HG02610 (cell line): ENCODE measurements around the gene TSPOAP1.

ENCODE experiments used
- ATAC-seq: cut with Tn5 transposase; IDR thresholded peaks from one replicate; pipeline ENCODE4 v1.9.1; 2021; ENCODE audit warnings: mild to moderate bottlenecking, moderate library complexity; ENCODE audit not compliant: unreplicated experiment

The TSPOAP1 gene

DNA sequence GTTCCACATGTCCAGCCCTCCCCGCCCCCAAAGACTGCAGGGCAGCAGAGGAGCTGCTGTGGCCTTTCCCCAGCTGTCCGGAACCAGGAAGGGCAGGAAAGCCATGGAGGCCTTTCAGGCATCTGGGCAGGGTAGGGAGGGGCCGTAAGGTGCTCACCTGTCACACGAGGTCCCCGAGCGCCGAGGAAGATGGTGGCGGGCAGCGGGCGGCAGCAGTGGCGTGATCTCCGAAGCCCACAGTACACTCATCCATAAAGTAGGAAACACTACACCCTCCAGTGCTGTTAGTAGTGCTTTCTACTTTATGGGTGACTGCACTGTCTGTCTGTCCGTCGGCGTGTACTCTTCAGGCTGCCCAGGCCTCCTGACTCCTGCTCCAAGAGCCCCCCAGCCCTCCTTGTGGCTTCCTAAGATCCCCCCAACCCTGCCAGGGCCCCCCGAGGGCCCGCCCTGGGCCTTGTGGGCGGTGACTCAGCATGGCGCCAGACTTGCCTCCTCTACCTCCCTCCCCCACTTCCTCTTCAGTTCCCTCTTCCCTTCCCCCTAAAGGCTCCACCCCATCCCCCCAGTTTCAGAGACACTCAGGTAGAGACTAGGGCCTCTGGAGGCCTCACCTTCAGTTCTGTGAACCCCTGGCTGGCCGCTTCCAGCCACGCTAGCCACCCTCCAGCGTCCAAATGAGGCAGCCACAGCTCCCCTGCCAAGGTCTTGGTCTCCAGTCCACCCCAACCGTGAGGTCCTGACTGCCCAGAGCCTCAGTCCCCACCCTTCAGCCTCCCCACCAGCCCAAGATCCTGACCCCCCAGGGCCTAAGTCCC lies 2.6 kb upstream of the TSPOAP1 start:
- no peak for ATAC-seq

DNA sequence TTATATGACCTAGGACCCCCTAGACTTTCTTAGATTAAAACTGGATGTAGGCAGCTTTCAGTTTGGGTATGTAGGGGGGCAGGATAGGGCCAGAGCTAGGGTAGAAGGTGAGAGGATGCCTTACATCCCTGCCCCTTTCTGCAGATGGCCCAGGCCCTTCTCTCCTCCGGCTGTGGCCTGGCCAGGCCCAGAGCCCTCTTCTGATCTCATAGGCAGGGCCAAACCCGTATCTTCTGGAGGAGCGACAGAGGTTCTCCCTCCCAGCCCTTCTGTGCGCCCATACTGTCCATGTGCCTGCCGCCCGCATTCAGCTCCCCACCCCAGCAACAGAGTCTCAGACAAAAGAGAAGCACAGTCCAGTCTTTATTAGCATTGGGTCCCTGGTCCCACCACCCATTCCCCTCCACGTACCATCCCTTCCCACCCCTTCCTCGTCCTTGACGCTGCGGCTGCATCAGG lies 2.0 kb upstream of the TSPOAP1 start:
- no peak for ATAC-seq

DNA sequence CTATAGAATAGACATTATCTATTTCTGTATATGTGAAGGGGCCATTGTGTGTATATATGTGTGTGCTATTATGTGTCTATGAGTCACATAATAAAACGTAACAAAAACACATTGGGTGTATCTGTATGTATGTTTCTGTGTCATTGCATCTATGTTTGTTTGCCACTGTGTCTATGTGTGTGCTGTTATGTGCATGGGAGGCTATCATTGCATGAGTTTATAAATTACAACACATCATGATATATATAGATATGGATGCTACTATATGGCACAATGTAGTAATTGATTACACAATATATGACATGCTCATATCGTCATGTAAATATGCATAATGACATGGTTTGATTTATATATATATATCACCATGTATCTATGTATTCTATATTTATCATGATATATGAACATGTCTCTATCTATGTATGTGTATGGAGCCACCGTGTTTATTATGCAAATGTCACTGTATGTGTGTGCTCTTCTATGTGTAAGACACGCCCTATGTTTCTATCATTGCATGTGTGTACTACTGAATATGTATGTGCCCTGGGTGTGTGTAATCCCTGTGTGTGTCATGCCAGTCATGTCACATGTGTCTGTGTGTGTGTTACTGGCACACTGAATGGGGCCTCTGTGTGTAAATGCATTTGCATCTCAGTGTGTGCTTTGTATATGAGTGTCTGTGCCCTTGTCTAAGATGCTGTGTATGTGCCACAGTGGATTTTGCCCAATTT lies 1.4 kb upstream of the TSPOAP1 start:
- ATAC-seq: peak; percentile 18

DNA sequence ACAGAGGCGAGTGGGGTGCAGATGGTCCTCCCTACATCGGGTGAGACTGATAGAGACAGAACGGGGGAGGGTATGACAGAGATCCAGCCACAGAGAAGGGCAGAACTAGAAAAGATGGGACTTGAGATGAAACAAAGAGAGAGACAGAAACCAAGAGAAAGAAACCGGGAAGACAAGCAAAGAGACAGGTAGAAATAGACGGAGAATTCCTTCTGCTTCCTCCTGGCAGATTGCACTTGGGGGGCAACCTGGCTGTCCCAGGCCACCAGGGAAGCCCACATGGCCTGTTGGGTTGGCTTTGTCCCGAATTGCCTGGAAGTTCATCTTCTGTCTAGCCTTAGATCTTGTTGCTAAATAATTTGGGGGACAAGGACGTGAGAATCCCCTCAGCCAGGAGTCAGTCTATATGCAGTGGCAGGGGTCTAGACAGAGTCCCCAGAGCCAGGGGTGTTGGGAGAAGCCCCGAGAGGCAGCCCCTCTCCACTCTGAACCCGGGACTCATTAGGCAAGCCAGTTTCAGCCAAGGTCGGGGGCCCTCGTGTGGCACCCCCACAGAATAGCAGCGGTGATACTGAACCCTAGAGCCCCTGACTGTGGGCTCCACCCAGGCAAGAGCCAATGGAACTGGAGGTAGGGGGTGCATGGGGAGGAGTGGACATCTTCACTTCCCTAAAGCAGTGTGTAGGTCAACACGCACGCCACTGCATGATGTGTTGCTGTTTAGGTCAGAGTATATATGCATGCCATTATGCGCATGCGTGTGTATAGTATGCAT lies 627 bp upstream of the TSPOAP1 start:
- ATAC-seq: peak; percentile 47

DNA sequence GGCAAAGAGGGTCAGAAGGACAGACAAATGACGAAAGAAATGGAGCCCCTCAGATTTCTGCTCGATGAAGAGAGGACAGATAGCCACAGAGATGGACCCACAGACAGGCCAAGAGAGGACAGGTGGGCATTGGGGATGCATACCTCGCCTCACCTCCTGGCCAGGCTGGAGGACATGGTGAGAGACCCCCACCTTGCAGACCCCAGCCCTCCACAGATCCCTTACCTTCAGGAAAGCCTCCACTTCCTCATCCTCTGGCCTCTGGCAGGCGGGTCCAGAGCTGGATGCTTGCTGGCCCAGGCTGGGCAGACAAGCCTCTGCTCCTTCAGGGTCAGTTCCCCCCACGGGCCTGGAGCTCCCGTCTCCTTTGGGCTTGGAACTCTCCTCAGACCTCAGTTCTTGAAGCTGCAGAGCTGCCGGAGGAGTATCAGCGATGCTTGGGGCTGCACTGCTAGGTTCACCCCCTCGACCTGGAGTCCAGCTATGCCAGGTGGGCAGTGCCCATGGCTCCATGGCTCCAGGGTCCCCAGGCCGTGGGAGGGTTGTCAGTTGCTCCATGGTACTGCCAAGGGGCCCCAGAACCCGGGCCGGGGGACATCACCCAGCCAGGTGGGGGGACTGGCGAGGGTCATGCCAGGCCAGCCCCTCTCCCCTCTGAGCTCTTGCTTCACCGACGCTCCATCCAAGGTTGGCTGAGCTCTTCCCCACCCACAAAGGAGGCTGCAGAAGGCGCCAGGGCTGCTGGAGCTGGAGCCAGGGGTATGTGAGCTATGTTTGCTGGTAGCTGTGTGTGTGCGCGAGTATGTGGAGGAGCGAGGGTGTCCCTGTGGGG lies 1.0 kb downstream of the TSPOAP1 start:
- no peak for ATAC-seq

DNA sequence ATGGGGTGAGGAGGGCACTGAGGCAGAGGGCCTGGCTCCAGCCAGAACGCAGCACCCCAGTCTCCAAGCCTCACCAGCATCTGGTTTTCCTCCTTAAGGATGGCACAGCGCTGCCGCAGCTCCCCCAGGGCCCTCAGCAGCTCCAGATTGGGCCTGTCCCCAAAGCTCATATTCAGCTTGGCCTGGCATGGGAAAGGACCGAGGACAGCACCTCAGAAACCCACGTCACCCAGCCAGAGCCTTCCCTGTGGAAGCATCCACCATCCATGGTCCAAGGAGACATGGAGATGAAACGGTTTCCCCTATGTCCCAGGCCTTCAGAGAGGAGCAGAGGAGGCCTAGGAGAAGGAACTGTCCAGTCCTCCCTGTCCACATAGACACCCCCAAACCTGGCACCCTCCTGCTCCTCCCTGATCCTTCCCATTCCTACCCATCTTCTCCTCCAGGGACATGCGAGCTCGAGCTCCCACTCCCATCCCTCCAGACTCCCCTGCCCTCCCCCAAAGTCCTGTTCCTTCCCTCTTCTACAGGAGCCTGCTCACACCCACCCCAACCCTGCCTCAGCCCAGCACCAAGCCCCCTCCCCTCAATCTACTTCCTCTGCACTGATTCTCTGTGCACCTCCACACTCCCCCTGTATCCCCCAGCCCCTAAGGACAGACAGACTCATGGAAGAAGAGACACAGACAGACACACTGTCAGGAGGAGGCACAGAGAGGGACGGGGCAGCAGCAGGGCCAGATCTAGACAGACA lies 1.8 kb downstream of the TSPOAP1 start:
- ATAC-seq: no peak

DNA sequence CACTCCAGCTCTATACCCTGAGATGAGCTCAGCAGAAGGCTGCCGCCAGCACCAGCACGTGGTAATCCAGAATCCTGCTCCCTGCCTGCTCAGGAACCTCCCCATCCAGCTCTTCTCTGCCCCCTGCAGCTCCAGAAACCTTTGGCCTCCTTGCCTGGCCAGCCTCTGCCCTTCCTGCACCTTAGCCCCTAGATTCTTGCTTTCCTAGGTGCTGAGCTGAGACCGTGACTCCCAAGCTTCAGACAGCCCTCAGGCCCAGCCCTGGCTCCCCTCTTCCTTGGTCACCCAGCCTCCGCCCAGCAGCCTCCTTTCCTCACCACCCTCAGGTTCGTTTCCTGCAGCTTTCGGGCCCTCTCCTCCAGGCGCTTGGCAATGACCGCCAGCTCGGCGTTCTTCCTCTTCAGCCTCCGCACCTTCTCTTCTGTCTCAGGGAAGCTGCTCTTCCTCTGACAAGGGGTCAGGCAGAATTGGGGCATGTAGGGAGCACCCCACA lies 2.6 kb downstream of the TSPOAP1 start:
- no peak for ATAC-seq

- no peak for ATAC-seq
These were observed 3.3 kb downstream of the TSPOAP1 start for GRCh38 chr17:58325289-58325726.

DNA sequence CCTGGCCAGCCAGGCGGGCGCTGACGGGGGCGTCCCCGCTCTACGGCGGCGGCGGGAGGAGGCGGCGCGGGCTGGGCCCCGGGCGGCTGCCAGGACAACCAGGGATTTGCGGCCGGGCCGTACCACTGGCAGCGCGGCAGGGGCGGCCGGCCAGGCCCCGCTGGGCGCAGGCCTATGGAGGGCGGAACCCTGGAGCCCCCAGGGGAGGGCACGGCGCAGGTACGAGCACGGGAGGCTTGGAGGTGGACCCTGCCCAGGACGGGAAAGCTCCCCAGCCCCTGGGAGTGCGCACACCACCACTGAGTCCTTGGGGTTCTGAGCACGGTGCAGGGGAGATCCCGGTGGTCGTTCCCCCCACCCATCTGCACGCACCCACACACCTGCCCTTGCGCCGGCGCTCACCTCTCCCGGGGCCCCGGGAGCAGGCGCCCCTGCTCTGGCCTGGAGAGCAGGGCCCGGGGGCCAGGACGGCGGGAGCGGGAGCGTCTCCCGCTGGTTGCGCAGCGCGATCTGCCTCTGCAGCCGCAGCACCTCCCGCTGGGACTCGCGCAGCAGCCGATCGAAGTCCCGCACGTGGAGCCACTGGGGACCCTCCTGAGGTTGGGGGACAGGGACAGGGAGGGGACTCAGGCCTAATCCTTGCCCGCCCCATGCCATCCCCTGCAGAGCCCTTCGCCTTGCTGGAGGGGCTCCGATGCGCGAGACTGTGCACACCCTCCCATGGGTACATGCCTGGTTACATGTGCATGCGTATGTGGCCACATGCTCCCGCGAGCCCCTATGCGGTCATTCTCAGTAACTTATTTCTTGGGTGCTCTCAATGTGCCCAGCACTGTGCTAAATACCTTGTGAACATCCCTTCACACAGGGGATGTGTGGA lies 3.9 kb downstream of the TSPOAP1 start:
- ATAC-seq: no peak

- no peak for ATAC-seq
These were observed 4.6 kb downstream of the TSPOAP1 start for GRCh38 chr17:58324056-58324408.

- ATAC-seq: no peak
These were observed 5.1 kb downstream of the TSPOAP1 start for GRCh38 chr17:58323366-58324055.

DNA sequence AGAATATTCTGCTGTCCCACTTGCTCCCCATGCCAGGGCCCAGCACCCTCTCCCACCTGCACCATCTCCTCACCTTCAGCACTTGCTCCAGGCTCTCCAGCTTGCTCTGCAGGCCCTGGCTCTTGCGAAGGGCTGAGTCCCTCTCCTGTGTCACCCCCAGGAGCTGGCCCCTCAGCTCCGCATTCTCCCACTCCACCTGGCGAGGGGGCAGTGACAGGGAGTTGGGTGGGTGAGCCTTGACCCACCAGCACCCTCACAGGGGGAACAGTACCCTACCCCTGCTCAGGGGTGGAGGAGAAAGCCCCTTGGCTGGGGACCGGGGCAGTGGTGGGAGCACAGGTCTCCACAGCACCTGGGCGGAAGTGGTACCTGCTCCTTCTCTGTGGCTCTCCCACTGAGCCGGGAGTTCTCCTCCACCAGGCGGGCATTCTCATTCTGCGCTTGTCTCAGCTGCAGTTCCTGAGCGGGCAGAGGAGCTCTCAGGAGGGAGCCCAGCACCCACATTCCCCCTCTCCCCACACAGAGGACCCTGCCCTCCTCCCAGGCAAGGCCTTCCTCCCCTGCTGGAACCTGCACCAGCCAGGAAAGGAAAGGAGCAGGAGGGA lies 5.9 kb downstream of the TSPOAP1 start:
- no peak for ATAC-seq

GRCh38 chr17:58321571-58322525 lies 6.7 kb downstream of the TSPOAP1 start:
- no peak for ATAC-seq

DNA sequence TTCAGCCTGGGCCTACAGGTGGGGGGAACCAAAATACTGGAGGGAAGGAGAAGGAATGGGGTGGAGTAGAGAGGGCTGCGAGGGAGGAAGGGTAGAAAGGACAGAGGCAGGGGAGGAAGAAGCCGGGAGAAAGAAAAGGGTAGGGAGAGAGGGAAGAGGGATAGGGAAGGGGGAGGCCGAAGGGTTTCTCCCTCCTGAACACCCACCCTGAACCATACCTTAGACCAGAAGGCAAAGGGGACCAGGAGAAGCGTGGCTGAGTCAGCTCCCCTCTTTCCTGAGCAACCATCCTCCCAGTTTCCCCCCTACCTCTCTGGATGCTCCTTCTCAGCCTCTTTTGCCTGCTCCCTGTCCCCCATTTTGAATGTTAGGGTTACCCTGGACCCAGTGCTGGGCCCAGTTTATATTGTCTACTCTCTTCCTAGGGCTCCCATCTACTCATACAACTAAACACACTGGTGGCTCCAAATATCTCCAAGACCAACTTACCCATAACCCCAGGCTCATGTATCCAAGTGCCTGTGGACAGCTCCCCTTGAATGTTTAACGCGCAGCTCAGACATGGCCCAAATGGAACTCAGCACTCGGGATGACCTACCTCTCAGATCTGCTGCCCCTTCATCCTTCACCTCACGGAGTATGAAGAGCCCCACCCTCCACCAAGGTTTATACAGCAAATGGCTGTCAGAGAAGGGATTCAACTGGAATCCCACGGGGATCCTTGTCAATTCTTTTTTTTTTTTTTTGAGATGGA lies 7.8 kb downstream of the TSPOAP1 start:
- ATAC-seq: no peak

GRCh38 chr17:58320163-58320558 lies 8.4 kb downstream of the TSPOAP1 start:
- no peak for ATAC-seq
